Endothelial cell of umbilical vein (primary cell): ENCODE measurements around the gene DIP2C. TPM values are rescaled to one million over a fixed set of nuclear protein-coding genes. Genes with fewer than 3 reads are reported as not detected.

Experiments
- BruUV-seq: library from RNA; stranded (reverse); fragments of 400-500 nt; replicated peaks from 2 replicates; lab custom pipeline; 2021; lab: Mats Ljungman, UMichigan
- CTCF ChIA-PET: fragments of 300-600, 350-600 bp; sonication (Branson Sonifier 250); formaldehyde crosslinking; loops from one replicate; lab custom pipeline; 2021; ENCODE audit warnings: antibody characterized with exemption, inconsistent platforms; lab: Charles Lee
- POLR2A ChIA-PET: fragments of 300-600, 350-600 bp; sonication (Branson Sonifier 250); formaldehyde crosslinking; loops from one replicate; lab custom pipeline; 2021; ENCODE audit warnings: antibody characterized with exemption, inconsistent platforms; lab: Charles Lee
- DNase-seq: peaks from one replicate; pipeline ENCODE4 v3.0.0-alpha.2; 2011; ENCODE audit warnings: low read depth, low spot score
- FAIRE-seq: peaks from 2 replicates; lab custom pipeline; 2011; peaks lifted over from hg19 to GRCh38; lab: Jason Lieb, UNC
- H2AFZ ChIP-seq: 2 replicates; pipeline ENCODE4 v1.6.0; 2012; ENCODE audit warnings: low read depth, low read length, control low read depth, inconsistent platforms
- H3K27ac ChIP-seq: 2 replicates; pipeline ENCODE4 v1.5.1; 2011; ENCODE audit warnings: low read depth, mild to moderate bottlenecking, control low read depth, low read length, moderate library complexity; ENCODE audit not compliant: insufficient read depth
- H3K27me3 ChIP-seq, 2 experiments: 2 replicates each; pipeline versions ENCODE4 v1.6.0 to v1.6.1; 2011; ENCODE audit warnings: low read length in 2 of 2, mixed read lengths in 1 of 2; ENCODE audit not compliant: control insufficient read depth in 2 of 2, insufficient read depth in 2 of 2
- H3K36me3 ChIP-seq, 2 experiments: 2 replicates in 1 of 2; 3 replicates in 1 of 2; pipeline ENCODE4 v1.5.1; 2011; ENCODE audit warnings: low read length in 2 of 2, mild to moderate bottlenecking in 1 of 2, moderate library complexity in 1 of 2; ENCODE audit not compliant: control insufficient read depth in 2 of 2, insufficient read depth in 2 of 2; ENCODE audit errors: extremely low read depth in 1 of 2
- H3K4me1 ChIP-seq: 3 replicates; pipeline ENCODE4 v1.5.1; 2011; ENCODE audit warnings: mild to moderate bottlenecking, low read length; ENCODE audit not compliant: control insufficient read depth, insufficient read depth; ENCODE audit errors: extremely low read depth
- H3K4me2 ChIP-seq: 2 replicates; pipeline ENCODE4 v1.6.1; 2011; ENCODE audit warnings: low read length, control low read depth, mixed read lengths; ENCODE audit not compliant: insufficient read depth
- H3K4me3 ChIP-seq, 3 experiments: fragments of 200-600 bp in 1 of 3; sonication (generic), shearing (Covaris generic) in 1 of 3; replicated peaks in 1 of 3; 2 replicates each; pipeline ENCODE4 v1.5.1; 2011 to 2016; ENCODE audit warnings: control low read depth in 3 of 3, low read length in 3 of 3, mild to moderate bottlenecking in 2 of 3, inconsistent platforms in 1 of 3, low read depth in 1 of 3, moderate library complexity in 1 of 3; ENCODE audit not compliant: insufficient read depth in 1 of 3
- H3K79me2 ChIP-seq: 2 replicates; pipeline ENCODE4 v1.6.0; 2012; ENCODE audit warnings: low read length, inconsistent platforms; ENCODE audit not compliant: control insufficient read depth, insufficient read depth
- H3K9ac ChIP-seq: replicated peaks from 2 replicates; pipeline ENCODE3; 2011; ENCODE audit warnings: low read length, control low read depth; ENCODE audit not compliant: insufficient read depth; ENCODE audit errors: extremely low read depth
- H3K9me1 ChIP-seq: replicated peaks from 3 replicates; pipeline ENCODE4 v1.6.0; 2011; ENCODE audit warnings: mild to moderate bottlenecking, low read length; ENCODE audit not compliant: control insufficient read depth, insufficient read depth; ENCODE audit errors: extremely low read depth
- H3K9me3 ChIP-seq: replicated peaks from 2 replicates; pipeline ENCODE4 v1.5.1; 2012; ENCODE audit warnings: low read length, inconsistent platforms; ENCODE audit not compliant: control insufficient read depth, insufficient read depth
- H4K20me1 ChIP-seq: replicated peaks from 2 replicates; pipeline ENCODE3; 2011; ENCODE audit warnings: mild to moderate bottlenecking, low read length; ENCODE audit not compliant: control insufficient read depth, insufficient read depth; ENCODE audit errors: extremely low read depth
- CTCF ChIP-seq, 2 donors: IDR thresholded peaks; 1 replicate in 1 of 2; 2 replicates in 1 of 2; pipeline ENCODE4 v1.5.1; 2011; ENCODE audit warnings: low read length in 2 of 2, mild to moderate bottlenecking in 2 of 2, moderate library complexity in 2 of 2, control low read depth in 1 of 2, inconsistent platforms in 1 of 2, low read depth in 1 of 2; ENCODE audit not compliant: insufficient read depth in 1 of 2; ENCODE audit errors: extremely low read depth in 1 of 2
- GATA2 ChIP-seq: IDR thresholded peaks from 2 replicates; pipeline ENCODE4 v1.7.0; 2011; ENCODE audit warnings: low read depth, mild to moderate bottlenecking, moderate library complexity, mixed read lengths, low read length; ENCODE audit not compliant: insufficient read length, insufficient read depth
- MAX ChIP-seq: IDR thresholded peaks from 2 replicates; pipeline ENCODE4 v1.6.1; 2011; ENCODE audit not compliant: insufficient read depth, insufficient read length
- POLR2A ChIP-seq: IDR thresholded peaks from 2 replicates; pipeline ENCODE4 v1.6.1; 2012; ENCODE audit warnings: low read depth, mild to moderate bottlenecking, control low read depth, low read length
- dilution Hi-C: fragments of 300-500 bp; cut with MboI; formaldehyde crosslinking; loops from one replicate; pipeline ENCODE4 v1.15.0; 2019; ENCODE audit warnings: low sequenced_read_pairs; ENCODE audit not compliant: extremely low pct_ligation_motif_present
- intact Hi-C: fragments of 100-400 bp; cut with micrococcal nuclease; formaldehyde crosslinking; loops from one replicate; pipeline ENCODE4 v1.10.0; 2022
- polyA plus RNA-seq, 4 experiments: library from polyadenylated mRNA; depleted of rRNA in 3 of 4; stranded (reverse) in 3 of 4; unstranded in 1 of 4; fragments of >200 nt; gene quantifications; 2 replicates each; pipeline versions ENCODE4 v1.2.1 to v1.2.3, GENCODE V29; 2011 to 2012; ENCODE audit warnings: missing spikeins in 1 of 4
- total RNA-seq: library from RNA; stranded (reverse); gene quantifications from 2 replicates; pipeline ENCODE4 v1.2.3, GENCODE V29; 2021

DIP2C gene
- total and polyA plus RNA-seq, 2 donors (not counting 3 experiments of a cell fraction or from before 2014, with no cell fraction given), result 3.6 to 10.7 TPM

GRCh38 chr10:668786-669485, 20.5 kb downstream of the DIP2C start:
- Histone ChIP-seq H3K79me2 (no peaks in the 10 kb centered on the region), H3K4me3 (no peak overlapping the region), H3K4me2 (no peak overlapping the region), H3K4me1 (no peaks in the 10 kb centered on the region), H3K27ac (no peak overlapping the region), H2AFZ (no peak overlapping the region), H3K36me3 (no peaks in the 10 kb centered on the region), H3K9me1 (no peaks in the 10 kb centered on the region), H3K27me3 (no peaks in the 10 kb centered on the region), H4K20me1 (no peaks in the 10 kb centered on the region), H3K9me3 (no peaks in the 10 kb centered on the region), H3K9ac (no peak overlapping the region)
- no peak for DNase-seq
- dilution Hi-C loops (no loop called here), intact Hi-C loops (no loop called here)
- CTCF ChIA-PET, result interaction anchor here (1.1 kb wide), 1 partner anchor 158 kb away, joined by 4 read pairs; no protein-coding TSS in a partner anchor
- POLR2A ChIA-PET, result no interaction called here
- BruUV-seq, result no TSS peak
- no peak for FAIRE-seq
- TF ChIP-seq GATA2, result no peak
- no peak for TF ChIP-seq POLR2A
- no peak for TF ChIP-seq MAX
- TF ChIP-seq CTCF (IDR thresholded peaks at IDR 0.05; ENCODE audit: extremely low read depth in 1 of 2, insufficient read depth in 1 of 2, low read depth in 1 of 2, low read length in 2 of 2), result no peak
